Thyroid gland (tissue), 4 donors: Measurements from ENCODE around the gene SNTN.

Experiments
- POLR2A ChIP-seq, 2 donors: fragments of 450-650 bp; IDR thresholded peaks; one replicate each; pipeline ENCODE4 v1.6.1; 2017; ENCODE audit warnings: antibody characterized with exemption in 2 of 2, mild to moderate bottlenecking in 2 of 2, moderate library complexity in 1 of 2
- TF ChIP-seq, protein P1 (sequence below), 6 experiments: fragments of 200-600 bp in 3 of 6; fragments of 450-650 bp in 3 of 6; sonication (generic) in 3 of 6; IDR thresholded peaks; one replicate each; pipeline ENCODE4 v1.5.1; 2016 to 2019; ENCODE audit warnings: antibody characterized with exemption in 6 of 6, mild to moderate bottlenecking in 2 of 6, inconsistent platforms in 1 of 6, moderate library complexity in 1 of 6

DNA sequence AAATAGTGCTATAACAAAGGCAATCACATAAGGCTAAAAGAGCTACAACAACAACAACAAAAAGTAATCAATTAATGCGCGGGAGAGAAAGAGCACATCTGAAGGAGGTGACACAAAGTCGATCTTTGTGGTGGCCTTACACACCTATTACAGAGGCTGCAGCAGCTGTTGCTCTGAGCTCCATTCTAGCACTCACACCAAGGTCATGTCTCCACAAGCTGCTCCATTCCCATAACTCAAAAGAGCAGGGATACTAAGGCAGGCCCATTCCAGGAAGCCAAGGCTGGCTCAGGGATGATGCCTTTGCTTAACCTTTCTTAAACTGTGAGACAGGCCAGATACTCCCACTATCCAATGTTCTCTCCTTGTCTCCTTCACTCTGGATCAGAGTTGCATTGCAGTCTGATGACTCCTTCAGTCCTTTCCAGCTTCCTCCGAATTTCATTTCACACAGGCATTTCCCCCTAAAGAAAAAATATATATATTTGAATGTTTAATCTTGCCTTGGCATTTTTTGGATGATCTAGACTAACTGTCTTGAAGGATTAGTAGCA is 52.7 kb downstream of the SNTN start:
- TF ChIP-seq, protein P1, sequence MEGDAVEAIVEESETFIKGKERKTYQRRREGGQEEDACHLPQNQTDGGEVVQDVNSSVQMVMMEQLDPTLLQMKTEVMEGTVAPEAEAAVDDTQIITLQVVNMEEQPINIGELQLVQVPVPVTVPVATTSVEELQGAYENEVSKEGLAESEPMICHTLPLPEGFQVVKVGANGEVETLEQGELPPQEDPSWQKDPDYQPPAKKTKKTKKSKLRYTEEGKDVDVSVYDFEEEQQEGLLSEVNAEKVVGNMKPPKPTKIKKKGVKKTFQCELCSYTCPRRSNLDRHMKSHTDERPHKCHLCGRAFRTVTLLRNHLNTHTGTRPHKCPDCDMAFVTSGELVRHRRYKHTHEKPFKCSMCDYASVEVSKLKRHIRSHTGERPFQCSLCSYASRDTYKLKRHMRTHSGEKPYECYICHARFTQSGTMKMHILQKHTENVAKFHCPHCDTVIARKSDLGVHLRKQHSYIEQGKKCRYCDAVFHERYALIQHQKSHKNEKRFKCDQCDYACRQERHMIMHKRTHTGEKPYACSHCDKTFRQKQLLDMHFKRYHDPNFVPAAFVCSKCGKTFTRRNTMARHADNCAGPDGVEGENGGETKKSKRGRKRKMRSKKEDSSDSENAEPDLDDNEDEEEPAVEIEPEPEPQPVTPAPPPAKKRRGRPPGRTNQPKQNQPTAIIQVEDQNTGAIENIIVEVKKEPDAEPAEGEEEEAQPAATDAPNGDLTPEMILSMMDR (IDR thresholded peaks at IDR 0.05) = no peak
- no peak for TF ChIP-seq POLR2A (IDR thresholded peaks at IDR 0.05)
